Stimulated activated CD8-positive, alpha-beta memory T cell treated with anti-CD3 and anti-CD28 coated beads, Interleukin-12 subunit alpha, Interleukin-12 subunit beta, amount 100 ng/mL, for 24 hours (primary cell): ENCODE measurements around the gene ERC2.
"Not testable (repeated sequence)": the region's sequence is repeated elsewhere in the genome, so short reads cannot be mapped to it uniquely, and the experiment has no call there.

Source experiments
- DNase-seq: peaks from one replicate; pipeline ENCODE4 v3.0.0-alpha.2; 2020; ENCODE audit errors: extremely low read depth

Gene ERC2

DNA sequence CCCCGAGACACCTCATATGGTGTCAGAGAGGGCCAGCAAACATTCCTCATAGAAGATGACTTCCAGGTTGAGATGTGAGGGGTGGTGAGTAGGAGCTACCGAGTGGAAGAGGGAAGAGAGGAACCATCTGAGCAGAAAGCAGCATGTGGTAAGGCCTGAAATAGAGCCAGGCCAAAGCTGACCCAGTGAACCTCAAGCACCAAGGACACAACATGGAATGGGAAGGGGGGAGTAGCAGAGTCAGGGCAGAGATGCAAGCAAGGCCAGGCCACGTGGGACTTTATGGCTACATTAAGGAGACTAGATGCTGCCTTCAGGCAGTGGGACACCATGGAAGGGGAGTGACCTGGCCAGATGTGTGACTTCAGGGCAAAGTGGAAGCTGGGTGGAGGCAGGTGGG lies 942.8 kb downstream of the ERC2 start:
- DNase-seq, result no peak

DNA sequence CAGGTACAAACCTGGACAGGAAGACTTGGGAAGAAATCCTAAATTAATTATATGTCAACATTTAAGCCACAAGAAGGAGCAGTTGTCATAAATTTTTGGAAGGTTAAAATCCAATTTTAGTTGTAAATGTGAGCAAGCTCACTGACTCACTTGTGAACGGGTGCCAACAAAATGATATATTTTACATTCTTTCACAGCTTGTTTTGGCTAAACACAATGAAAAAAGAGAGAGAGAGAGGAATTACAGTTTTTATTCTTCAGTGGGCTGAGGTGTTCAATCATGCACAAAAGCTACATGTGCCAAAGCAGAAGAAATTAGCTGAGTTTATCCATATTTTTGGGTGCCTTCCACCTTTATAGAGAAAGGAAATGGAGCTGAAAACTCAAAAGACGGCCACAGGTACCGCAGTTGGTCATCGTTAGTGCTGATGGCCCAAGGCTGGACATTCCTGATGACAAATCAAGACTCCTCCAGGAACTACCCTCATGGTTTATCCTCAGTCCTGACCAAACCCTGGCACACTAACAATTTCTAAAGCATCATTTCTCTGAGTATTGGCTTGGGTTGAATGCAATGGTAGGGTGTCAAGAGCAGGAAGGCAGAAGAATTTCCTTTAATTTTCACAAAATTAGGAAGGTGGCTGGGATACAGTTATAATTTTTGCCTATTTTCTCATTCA lies 943.6 kb downstream of the ERC2 start:
- no peak for DNase-seq

DNA sequence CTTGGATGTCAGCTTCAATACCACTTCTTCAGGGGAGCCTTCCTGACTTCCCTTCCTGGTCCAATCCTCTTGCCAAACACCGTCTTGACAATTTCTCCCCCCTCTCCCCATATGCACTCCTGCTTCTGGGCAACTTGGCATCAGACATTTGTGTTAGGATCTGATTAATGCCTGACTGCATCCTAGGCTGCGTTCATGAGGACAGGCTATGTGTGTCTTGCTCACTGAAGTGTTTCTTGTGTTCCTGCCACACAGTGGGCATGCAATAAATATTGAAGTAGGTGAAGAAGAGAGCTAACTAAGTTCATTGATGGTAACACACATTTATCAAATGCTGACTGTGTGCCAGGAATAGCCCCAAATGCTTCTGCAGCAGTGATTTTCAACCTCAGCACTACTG lies 944.8 kb downstream of the ERC2 start:
- DNase-seq, result no peak

DNA sequence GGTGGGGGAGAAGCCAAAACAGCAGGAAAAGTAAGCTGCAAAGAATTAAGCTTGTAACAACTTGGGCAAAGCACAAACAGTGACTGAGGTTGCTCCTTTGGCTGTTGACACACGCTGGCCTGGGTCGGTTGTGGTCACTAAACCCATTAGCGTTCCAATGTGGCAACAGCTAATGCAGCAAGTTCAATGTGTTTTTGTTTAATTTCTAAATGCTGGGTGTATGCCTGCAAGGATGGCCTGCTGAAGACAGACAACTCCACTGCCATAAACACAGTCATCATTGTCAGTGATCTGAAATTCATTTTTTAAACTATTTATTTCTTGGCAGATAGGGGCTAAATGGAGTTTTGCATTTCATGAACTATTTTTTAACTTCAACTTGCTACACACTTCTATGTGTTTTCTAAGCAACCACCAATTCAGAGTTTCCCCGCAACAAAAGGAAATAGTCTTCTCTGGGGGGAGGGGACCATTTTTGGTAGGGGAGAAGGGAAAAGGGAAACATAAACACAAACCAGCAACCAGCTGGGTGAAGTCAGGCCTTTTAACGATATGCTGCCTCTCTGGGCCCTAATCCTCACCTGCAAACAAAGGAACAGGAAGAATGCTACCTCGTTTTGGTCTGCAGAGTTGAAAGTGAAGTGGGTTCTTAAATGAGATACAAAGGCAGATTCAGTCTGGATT lies 946.4 kb downstream of the ERC2 start:
- no peak for DNase-seq

DNA sequence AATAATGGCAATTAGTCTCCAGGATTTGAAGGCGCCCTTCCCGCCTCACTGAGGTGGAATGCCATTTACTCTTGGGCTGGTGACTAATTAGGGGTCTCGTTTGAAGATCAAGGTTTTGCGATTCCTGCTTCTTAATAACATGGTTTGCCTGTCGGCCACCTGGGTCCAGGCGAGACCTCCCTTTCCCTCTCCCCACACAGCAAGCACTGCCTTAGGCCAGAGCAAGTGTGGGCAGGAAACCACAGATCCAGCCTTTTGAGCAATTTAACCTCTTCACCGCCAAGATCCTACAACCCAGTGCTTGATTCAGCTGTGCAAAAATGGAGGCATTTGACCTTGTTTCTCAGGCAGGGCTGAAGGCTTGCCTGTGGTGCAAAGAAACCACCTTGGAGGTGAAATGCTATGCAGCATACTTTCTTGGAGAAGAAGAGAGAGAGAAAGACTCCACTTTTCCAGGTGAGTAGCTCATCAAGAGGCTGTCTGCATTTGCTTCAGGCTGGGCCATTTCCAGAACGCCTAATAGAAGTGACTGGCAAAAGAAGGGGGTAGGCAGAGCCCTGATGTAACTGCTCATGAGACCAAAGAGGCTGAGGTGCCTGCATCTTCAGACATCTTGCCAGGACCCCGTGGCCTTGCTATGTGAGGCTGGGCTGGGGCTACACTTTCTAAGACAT lies 947.1 kb downstream of the ERC2 start:
- DNase-seq, result no peak

DNA sequence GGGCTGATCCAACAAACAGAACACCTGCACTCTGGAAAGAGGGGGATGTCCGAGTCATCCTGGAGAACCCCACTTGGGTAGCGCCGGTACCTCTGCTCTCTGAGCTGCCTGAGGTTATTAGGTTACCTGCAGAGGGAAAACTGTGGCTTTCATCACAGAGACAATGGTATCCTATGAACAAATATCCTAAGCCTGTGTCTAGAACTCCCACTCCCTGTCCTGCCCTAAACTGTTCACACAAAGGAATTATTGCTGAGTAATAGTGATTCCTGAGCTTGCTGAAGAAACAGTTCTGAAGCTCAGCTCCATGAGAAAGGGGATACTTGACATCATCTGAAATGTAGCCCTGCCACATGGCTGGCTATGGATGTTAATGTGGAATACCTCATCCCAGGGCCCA lies 949.2 kb downstream of the ERC2 start:
- DNase-seq, result no peak

DNA sequence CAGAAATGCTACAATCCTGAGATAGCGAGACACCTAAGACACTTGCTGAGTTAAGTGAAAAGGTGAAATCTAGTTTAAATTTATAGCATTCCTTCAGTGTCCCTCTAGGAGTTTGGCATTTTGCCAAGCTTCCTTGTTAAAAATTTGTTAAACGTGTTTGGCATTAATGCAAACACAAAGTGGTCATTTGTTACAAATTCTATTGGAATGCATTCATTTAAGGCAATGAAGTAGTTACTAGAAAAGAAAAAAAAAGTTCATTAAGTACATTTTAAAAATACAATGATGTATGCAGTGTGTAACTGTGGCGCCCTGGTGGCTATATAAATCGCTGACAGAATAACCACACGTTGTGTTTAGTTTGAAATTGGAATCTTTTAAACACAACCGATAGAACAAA lies 949.8 kb downstream of the ERC2 start:
- no peak for DNase-seq

DNA sequence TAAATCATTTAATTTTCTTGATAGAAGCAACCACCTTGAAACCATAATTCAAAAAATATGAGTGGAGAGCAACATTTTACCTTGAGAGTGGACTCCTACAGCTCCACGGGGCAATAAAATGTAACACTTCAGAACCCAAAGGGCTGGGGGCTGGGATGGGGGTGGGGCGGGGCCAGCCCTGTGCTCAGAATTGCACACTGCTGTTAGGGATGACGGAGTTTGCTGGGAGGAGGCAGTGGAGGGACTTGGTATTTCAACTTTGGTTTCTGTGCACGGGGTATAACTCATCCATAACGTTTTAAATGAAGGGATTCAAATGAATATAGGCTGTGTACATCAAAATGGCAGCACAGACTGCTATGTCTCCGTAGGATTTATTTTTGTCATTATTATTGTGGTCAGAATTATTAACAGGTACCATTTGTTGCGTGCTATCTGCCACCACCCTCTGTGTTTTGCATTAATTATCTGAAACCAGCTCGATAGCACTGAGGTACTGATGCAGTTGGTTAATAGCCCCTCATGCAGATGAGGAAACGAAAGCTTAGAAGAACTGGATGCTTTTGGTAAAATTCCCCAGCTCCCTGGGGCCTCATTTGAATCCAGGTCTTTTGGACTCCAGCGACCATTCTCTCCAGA lies 951.8 kb downstream of the ERC2 start:
- DNase-seq, result no peak

DNA sequence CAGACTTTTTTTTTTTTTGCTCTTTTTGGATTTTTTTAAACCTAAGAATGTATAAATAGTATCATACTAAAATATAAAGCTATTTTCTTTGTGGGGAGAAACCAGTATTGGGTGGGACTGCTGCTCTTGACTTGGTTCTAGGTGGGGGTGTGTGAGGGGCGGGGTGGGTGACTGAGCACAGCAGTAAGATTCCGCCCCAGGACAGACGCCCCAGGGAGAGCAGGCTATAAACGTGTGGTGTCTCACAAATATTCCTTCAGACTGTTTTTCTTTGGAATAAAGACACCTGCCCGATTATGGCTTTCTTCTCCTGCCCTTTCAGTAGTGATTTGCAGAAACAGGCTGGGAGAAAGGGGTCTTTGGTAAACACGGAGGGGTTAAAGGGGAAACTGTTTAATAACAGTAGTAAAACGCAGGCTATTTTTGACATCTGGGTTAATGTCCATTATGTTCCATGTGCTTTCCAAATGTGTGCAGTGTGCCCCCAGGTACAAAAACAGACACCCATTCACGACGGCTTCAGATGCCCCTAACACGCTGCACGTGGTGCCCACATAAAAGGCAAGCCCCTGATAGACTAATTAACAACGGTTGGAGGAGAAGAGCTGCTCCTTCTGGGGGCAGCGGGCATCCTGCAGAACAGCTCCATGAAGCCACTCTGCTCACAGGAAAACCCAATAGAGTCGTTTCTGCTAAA lies 952.6 kb downstream of the ERC2 start:
- no peak for DNase-seq

DNA sequence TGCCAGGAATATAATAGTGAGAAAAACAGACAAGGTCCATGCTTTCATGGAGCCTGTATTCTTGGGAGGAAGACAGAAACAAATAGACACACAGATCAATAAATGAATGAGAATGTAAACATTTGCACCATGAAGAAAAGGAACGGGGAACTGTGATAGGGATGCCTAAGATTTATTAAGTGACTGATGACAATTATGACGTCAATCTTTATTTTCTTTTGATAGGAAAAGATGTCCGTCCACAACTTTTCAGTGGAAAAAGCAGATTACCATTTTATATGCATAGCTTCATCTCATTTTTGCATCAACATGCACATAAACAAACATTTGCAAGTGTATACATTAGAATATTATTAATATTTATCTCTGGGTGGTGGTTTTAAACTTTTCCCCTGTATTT lies 953.3 kb downstream of the ERC2 start:
- DNase-seq, result no peak

DNA sequence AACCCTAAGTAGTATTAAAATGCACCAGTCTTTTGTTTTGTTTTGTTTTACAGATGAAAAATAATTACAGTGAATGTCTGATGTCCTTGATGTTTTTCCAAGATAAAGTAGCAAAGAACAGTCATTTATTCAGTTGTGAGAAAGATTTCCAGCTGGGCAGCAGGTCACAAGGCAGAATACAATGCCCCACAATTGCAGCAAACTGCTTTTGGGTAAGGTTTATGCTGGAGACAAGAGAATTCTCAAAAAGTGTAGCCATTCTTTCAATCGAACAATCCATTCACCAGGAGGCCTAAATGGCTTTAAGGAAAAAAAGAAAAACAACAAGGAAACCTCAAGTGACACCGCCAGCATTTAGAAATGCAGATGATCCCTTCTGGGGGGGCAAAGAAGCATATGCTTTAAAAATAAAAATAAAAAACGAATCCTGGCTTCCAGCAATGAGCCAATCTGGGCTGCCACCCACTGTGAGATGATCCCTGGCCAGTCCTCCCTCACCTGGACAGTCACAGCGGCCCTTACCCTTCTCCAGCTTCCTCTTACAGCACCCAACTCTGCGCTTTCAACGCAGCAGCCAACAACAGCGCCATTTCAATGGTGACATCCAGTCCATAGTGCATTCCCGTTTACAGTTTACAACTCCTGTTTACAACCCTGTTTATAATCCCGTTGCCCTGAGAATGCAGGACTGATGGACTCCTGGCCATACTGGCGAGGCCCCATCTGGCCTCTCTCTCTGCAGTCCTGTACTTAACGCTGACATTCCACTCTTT lies 955.5 kb downstream of the ERC2 start:
- DNase-seq, result no peak

DNA sequence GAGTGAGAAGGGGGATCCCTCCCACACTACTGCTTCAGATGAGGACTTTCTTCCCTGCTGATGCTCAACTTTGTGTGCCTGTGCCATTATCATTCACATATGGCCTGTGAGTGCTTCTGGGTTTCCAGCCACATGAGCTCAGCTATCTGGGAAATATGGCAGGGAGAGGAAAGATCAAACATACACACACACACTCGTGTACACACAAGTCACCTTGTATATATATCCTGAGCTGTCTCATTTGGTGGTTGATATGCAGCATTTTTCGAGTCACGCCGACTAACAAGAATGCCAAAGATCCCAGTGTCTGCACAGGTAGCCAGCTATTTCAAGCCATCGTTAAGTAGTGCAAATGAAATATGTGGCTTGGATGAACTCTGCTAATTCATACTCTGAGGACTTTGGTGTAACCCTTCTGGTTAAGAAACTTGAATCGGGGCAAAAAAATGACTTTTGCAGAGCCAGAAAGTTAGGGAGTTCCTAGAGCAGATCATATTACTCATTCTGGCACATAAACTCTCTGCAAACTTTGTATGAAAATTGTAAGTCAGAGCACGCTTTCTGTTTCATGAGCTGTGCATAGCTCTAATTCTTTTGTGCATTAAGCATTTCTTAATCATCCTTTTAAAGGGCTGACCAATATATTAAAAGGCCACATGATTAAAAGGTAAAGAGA lies 956.2 kb downstream of the ERC2 start:
- DNase-seq, result no peak

DNA sequence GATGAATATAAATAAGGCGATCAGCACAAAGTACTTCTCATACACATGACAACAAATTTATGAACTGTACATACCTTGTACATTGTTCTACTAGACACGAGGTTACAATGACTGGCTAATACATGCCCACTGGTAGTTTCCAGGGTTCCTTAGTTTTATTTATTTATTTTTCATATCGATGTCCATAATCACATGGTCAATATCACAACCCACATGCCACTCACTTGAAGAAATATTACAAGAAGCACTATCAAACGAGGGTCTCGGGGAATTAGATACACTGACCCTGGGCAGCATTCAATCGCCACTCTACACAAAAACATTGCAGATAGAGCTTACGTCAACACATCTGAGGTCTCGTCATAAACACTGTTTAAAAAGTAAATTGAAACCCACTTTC lies 959.9 kb downstream of the ERC2 start:
- no peak for DNase-seq

DNA sequence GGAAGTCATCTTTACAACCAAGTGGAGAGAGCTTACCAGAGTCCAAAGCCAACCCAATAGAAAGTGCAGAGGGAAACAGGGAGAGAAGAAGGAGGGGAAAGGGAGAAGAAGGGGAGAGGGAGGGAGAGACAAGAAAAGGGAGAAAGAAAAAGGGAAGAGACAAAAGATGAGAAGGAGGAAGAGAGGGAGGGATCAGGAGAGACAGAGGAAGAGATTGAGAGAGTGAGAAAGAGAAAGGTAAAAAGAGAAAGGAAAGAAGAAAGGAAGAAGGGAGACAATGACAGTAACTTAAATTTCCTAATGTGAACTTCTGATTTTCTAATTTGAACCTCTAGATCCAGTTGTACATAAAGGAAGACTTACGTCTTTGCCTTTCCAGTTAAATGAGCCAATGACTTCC lies 960.5 kb downstream of the ERC2 start:
- no peak for DNase-seq

DNA sequence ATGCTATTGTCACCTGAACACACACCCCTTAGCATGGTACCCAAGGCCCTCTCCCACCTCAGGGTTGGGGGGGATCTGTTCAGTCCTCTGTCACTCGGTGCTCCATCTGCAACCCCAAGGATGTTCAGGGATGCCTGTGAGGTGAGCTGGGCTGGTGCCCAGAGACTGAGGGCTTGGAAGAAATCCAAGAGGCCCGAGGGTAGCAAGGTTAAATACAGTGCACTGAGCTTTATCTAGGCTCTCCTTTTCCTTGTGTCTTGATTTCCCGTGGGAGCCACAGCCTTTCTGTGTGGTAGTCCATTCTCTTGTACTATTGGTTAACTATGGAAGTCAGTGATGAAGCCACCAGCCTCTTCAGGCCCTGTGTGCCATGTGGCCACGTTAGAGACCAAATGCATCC lies 962.5 kb downstream of the ERC2 start:
- DNase-seq, result no peak

DNA sequence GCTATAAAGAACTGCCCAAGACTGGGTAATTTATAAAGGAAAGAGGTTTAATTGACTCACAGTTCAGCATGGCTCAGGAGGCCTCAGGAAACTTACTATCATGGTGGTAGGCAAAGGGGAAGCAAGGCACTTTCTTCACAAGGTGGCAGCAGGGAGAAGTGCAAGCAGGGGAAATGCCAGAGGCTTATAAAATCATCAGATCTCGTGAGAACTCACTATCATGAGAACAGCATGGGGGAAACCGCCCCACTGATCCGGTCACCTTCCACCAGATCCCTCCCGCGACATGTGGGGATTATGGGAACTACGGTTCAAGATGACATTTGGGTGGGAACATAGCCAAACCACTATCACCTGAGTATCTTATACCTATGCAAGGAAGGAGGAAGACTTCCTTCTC lies 963.2 kb downstream of the ERC2 start:
- DNase-seq, result not testable (repeated sequence)

DNA sequence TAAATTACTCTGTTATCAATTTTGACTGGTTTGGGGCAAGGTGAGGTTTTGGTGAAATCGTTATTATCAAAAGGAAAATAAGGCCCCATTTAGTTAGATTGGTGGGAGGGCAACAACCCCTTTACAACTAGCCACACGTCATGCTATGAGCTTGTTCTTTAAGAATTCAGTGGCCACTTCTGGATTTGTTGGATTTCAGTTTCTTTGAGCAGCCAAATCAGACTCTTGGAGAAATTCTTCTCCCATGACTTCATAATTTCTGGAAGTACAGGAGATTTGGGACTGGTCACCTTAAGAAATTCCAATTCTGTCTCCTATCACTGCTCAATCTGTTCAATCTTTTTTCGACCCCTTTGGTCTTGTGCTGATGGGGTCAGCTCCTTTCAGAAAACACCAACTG lies 966.4 kb downstream of the ERC2 start:
- DNase-seq, result no peak

DNA sequence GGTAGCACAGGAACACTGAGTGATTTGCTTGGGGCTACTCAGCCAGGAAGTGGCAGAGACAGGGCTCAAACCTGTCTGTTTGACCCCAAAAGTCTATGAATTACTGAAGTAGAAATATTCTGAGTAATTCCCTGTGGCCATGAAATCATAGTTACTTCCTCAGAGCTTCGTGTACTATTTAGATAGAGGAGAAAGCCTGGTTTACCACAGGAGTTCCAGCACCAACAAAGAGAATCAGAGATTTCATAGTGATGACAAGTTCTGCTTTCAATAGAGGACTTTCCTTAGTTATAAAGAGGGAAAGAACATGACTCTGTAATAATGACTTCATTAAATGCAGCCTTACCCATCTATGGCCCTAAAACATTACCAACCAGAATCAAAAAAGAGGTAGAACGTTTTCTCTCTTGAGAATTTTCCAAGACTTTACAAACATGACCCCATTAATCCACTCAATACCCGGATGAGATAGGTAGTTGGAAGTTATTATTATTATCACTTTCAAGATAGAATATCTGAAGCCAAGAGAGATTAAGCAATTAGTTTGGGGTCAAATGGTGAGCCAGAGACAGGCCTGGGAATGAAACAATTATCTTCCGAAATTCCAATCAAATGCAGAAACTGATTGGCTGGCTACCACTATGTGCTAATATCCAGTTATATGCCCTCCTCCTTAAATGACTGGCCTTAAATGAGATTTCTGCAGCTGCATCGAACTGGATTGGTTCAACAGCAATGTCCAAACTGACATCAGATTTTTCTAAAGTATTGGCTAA lies 967.5 kb downstream of the ERC2 start:
- no peak for DNase-seq

DNA sequence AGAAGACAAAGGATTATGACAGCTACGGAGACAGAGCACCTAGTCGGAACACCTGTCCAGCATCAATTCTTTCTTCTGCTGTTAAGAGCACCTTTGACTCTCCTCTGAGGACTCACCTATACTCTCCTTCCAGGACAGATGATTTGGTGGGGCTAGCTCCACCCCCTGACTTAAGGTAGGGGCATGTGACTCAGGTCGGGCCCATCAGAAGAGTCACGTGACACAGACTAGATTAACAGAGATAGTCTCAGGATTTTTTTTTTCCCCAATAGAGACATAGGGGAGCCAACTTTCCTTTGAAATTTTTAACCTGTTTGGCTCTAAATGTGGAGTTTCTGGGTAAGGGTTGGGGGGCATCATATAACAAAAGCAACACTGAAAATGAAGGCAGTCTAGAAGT lies 969.7 kb downstream of the ERC2 start:
- DNase-seq, result no peak

DNA sequence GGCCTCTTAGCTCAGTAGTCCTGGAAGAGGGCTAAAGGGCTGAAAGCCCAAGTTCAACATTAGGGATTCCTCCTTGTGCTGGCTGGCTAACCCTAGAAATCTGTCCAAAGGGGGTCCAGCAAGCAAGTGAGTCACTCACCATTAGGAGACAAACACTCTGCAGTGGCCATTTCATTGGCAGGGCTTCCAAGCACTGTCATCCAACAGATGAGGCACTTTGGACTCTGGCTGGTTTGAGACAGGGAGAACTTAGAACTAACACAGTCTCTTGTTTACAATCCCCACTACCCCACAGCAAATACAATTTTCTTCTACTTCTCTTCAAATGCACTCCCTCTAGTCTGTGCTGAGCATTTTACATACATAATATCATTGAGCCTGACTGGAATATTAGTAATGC lies 971.0 kb downstream of the ERC2 start:
- no peak for DNase-seq
